HAP-1 (cell line): Measurements from ENCODE around the gene SERTAD3.

Experiments used
- DNase-seq, 2 experiments: peaks; one replicate each; pipeline ENCODE4 v3.0.0-alpha.2; 2016 to 2020; ENCODE audit warnings: low spot score in 2 of 2
- H3K27me3 ChIP-seq: fragments of 250-450 bp; sonication (Bioruptor Pico); 2 replicates; pipeline ENCODE4 v1.5.1; 2020; ENCODE audit warnings: low read depth, mild to moderate bottlenecking, moderate library complexity
- H3K36me3 ChIP-seq: fragments of 250-450 bp; sonication (Bioruptor Pico); replicated peaks from 2 replicates; pipeline ENCODE4 v1.5.1; 2020; ENCODE audit warnings: mild to moderate bottlenecking
- H3K4me1 ChIP-seq: fragments of 250-450 bp; sonication (Bioruptor Pico); 2 replicates; pipeline ENCODE4 v1.5.1; 2020; ENCODE audit warnings: mild to moderate bottlenecking
- H3K4me3 ChIP-seq: fragments of 250-450 bp; sonication (Bioruptor Pico); 2 replicates; pipeline ENCODE4 v1.5.1; 2020; ENCODE audit warnings: mild to moderate bottlenecking, moderate library complexity
- H3K9me3 ChIP-seq: fragments of 250-450 bp; sonication (Bioruptor Pico); 2 replicates; pipeline ENCODE4 v1.5.1; 2020; ENCODE audit warnings: mild to moderate bottlenecking, moderate library complexity
- in situ Hi-C: fragments of 300-500 bp; cut with MboI; formaldehyde crosslinking; loops from 3 replicates; pipeline ENCODE4 v1.14.3; 2020; ENCODE audit warnings: low sequenced_read_pairs, inconsistent platforms, mixed read lengths

SERTAD3 gene

DNA sequence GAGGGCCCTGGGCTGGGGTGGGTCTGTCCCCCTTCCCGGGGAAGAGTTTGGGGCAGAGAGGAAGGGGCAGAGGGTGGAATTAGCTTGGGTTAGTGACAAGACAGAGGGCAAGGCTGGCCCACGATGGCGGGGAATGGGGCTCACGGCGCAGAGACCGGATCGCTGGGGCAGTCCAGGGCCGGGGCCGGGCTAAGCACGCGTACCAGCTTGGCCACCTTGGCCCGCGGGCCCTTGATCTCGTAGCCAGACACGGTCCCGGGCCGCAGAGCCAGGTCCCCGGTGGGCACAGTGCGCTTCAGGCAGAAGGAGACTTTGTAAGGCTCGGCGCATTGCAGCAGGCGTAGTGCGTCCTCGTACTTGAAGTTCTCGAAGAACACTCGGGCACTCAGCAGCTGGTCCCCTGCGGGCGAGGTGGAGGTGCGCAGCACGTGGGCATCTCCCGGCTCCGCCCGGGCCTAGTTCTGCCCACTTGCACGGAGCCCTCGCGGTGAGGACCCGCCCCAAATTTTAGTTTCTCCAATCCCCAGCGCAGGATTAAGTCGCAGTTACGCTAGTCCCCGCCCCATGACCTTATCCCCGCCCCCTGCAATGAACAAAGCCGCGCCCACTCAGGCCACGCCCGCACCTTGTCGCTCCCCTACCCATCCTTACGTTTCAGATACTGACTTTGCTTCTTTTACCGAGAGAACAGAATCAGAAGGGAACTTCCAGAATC, 45.6 kb downstream of the SERTAD3 start:
- Histone ChIP-seq H3K27me3 (no peaks in the 10 kb centered on the region), H3K36me3 (no peaks in the 10 kb centered on the region), H3K9me3 (no peaks in the 10 kb centered on the region), H3K4me3 (no peak overlapping the region), H3K4me1 (peaks cover 7% of the 10 kb centered on the region)
- in situ Hi-C loops = no loop called here
- DNase-seq = peak in 1 of 2 experiments; percentile 52

DNA sequence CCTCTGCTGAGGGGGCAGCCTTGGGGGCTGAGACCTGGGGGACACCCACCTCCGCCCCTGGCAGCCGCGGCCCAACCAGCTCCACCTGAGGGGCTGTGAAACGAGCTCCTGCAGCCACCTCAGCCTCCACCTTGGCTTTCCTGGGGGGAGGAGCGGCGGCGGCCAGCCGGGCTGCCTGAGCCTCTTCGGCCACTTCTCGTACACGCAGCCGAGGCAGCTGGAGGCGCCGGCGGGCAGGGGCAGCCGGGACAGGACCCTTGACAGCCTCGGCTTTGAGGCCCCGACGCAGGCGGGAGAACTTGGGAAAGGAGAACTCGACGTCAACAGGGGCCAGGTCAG, 46.6 kb downstream of the SERTAD3 start:
- DNase-seq = no peak
- in situ Hi-C loops = no loop called here
- Histone ChIP-seq H3K36me3 (no peaks in the 10 kb centered on the region), H3K27me3 (no peaks in the 10 kb centered on the region), H3K4me3 (no peak overlapping the region), H3K4me1 (peaks cover 3% of the 10 kb centered on the region; the same call in 1 of the 2 replicates), H3K9me3 (no peaks in the 10 kb centered on the region)

DNA sequence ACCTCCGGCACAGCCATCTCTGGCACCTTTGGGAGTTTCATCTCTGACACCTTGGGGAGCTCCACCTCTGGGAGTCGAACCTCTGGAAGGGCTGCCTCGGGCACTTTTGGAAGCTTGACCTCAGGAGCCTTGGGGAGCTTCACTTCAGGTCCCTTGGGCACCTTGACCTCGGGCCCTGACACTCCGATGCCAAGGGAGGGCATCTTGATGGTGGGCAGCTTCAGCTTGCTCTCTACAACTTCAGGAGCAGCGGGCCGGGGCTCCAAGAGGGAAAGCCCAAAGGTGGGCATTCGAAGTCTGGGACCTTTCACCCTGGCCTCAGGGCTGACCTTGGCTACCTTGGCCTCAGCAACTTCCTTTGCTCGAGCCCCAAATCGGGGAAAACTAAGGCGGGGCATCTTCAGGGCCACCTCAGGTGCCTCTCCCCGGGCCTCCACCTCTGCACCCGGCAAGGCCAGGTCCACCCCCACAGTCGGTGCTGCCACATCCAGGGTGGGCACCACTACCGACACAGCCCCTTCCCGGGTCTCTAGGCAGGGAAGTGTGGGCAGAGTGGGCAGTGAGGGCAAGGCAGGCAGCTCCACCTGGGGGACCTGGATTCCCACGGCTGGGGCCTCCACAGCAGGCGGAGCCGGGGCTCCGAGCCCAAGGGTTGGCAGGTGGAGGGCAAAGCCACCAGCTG, 47.1 kb downstream of the SERTAD3 start:
- H3K36me3 ChIP-seq = no peaks in the 10 kb centered on the region
- H3K4me3 ChIP-seq = no peak overlapping the region
- no peaks in the 10 kb centered on the region for H3K9me3 ChIP-seq
- H3K27me3 ChIP-seq = no peaks in the 10 kb centered on the region
- in situ Hi-C loops = no loop called here
- no peak for DNase-seq
- peaks cover 3% of the 10 kb centered on the region; the same call in 1 of the 2 replicates for H3K4me1 ChIP-seq

DNA sequence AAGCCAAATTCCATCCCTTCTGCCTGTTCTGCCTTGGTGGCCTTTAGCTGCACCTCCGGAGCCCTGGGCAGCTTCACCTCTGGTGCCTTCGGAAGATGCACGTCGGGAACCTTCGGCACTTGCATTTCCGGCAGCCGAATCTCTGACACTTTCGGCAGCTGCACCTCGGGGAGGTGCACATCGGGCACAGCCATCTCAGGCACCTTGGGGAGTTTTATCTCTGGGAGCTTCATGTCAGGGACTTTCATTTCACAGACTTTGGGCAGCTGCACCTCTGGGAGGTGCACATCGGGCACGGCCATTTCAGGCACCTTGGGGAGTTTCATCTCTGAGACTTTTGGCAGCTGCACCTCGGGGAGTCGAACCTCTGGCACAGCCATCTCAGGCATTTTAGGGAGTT, 48.2 kb downstream of the SERTAD3 start:
- Histone ChIP-seq H3K4me3 (no peak overlapping the region), H3K4me1 (peaks cover 3% of the 10 kb centered on the region; the same call in 1 of the 2 replicates), H3K27me3 (no peaks in the 10 kb centered on the region), H3K9me3 (no peaks in the 10 kb centered on the region), H3K36me3 (no peaks in the 10 kb centered on the region)
- in situ Hi-C loops = no loop called here
- no peak for DNase-seq

DNA sequence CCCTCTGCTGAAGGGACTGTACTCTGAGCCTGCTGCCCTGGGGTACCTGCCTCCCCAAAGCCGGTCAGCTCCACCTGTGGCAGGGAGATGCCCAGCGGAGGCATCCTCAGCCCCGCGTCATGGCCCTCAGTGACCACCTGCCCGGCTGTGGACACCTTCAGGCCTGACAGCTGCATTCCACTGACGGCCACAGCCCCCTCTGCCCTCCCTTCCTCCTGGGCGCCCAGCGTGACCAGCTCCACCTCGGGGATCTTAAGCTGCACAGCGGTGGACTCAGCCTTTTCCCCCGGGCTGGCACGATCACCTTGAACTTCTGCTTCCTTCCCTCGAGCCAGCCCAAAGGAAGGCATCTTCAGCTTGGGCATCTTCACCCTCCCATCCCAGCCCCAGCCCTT, 49.3 kb downstream of the SERTAD3 start:
- H3K36me3 ChIP-seq = no peaks in the 10 kb centered on the region

DNA sequence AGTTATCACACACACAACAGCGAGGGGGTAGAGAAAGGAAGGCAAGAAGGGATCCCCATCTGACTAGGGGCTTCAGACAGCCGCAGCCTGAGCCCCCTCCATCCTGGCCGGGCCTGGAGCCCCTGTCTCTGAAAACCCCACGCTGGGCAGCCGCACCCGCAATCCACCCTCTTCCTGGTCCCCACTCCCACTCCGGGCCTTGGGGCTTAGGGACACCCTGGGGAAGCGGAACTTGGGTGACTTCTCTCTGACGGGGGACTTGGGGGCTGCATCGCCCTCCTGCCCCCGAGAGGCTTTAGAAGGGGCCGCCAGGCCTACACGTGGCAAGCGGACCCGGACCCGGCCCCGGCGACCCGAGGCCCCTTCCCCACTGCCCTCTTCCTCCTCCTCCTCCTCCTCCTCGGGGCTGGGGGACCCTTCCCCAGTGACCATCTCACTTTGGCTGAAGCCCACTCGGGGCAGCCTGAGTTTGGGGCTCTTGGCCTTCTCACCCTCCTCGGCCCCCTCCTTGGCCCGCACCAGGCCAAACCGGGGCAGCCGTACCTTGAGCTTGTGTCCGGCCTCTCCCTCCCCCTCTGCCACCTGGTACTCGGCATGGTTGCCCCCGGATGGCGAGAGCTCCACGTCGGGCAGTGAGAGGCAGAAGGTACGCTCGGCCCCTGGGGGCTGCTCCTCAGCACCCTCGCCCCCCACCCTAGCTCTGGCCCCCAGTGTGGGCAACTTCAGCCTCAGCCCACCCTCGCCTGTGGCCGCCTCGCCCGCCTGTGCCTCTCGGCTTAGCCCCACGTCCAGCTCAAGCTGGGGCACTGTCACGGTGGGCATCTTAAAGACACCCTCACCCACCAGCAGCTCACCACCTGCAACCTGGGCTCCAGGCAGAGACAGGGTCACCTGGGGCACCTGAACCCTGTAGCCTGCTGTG, 50.0 kb downstream of the SERTAD3 start:
- Histone ChIP-seq H3K4me3 (no peak overlapping the region), H3K27me3 (no peaks in the 10 kb centered on the region), H3K36me3 (no peaks in the 10 kb centered on the region), H3K4me1 (no peaks in the 10 kb centered on the region; the same call in 1 of the 2 replicates), H3K9me3 (no peaks in the 10 kb centered on the region)
- in situ Hi-C loops = no loop called here
- DNase-seq = no peak

More for the DNA sequence above, 49.3 kb downstream of the SERTAD3 start:
- no peak for DNase-seq
- no peaks in the 10 kb centered on the region for H3K27me3 ChIP-seq
- in situ Hi-C loops = no loop called here
- peaks cover 3% of the 10 kb centered on the region; the same call in 1 of the 2 replicates for H3K4me1 ChIP-seq
- H3K4me3 ChIP-seq = no peak overlapping the region
- no peaks in the 10 kb centered on the region for H3K9me3 ChIP-seq

DNA sequence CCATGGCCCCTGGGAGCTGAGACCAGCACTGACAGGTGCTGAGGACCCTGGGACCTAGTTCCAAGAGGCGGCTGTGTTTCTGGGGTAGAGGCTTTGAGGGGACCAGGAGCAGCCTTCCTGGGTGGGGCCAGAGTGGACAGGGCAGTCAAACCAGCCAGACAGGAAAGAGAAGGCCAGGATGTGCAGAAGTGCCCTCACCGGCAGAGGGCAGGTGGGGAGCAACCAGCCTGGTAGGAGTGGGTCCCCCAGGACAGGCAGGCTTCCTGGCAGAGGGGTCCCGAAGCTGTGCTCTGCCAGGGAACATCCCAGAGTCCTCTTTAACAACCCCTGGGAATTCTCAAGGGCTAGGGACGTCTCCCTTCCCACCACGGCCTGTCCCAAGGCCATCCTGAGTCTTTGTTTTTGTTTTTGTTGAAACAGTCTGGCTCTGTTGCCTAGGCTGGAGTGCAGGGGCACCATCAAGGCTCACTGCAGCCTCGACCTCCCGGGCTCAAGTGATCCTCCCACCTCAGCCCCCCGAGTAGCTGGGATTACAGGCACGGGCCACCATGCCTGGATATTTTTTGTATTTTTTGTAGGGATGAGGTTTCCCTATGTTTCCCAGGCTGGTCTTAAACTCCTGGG, 51.1 kb downstream of the SERTAD3 start:
- Histone ChIP-seq H3K9me3 (no peaks in the 10 kb centered on the region), H3K4me3 (no peak overlapping the region), H3K4me1 (no peaks in the 10 kb centered on the region), H3K36me3 (no peaks in the 10 kb centered on the region), H3K27me3 (no peaks in the 10 kb centered on the region)
- in situ Hi-C loops = no loop called here
- peak in 1 of 2 experiments; percentile 26 for DNase-seq

DNA sequence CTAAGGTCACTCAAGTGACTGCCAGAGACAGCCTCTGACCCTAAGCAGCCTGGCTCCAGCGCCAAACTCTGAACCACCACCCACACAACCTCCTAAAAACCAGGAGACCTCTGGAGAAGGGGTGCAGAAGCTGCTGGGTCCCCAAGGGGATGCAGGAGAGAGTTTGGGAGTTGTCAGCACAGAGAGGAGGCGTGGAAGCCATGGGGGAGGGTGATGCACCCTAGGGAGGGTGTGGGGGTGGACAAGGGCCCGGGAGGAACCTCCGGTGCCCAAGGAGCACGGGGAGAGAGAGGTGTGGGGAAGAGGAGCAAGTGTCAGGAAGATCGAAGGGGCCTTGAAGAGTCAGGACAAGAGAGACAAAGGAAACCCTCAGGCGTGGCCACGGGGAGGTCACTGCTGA, 52.0 kb downstream of the SERTAD3 start:
- no peaks in the 10 kb centered on the region for H3K36me3 ChIP-seq
- H3K4me1 ChIP-seq = no peaks in the 10 kb centered on the region
- in situ Hi-C loops = no loop called here
- no peak overlapping the region for H3K4me3 ChIP-seq
- no peak for DNase-seq
- no peaks in the 10 kb centered on the region for H3K27me3 ChIP-seq
- H3K9me3 ChIP-seq = no peaks in the 10 kb centered on the region
